Sigmoid colon (tissue), 7 donors: Measurements from ENCODE around the gene EXOC6B. TPM values are rescaled to one million over a fixed set of nuclear protein-coding genes. Genes with fewer than 3 reads are reported as not detected.
A peak's percentile ranks its signal among the peaks of the same experiment; 100 is the strongest.

Source experiments
- DNase-seq: peaks from one replicate; pipeline ENCODE4 v3.0.0-alpha.2; 2019
- H3K27ac ChIP-seq, 4 donors: fragments of 200-600 bp; sonication (generic); one replicate each; pipeline ENCODE4 v1.5.1; 2016 to 2019; ENCODE audit warnings: mild to moderate bottlenecking in 1 of 4
- H3K27me3 ChIP-seq, 3 donors: fragments of 200-600 bp; sonication (generic); one replicate each; pipeline ENCODE4 v1.5.1; 2019; ENCODE audit warnings: mild to moderate bottlenecking in 1 of 3
- H3K36me3 ChIP-seq, 4 donors: fragments of 200-600 bp; sonication (generic); one replicate each; pipeline ENCODE4 v1.5.1; 2016 to 2019
- H3K4me1 ChIP-seq, 4 donors: fragments of 200-600 bp; sonication (generic); one replicate each; pipeline ENCODE4 v1.5.1; 2017 to 2019
- H3K4me3 ChIP-seq, 4 donors: fragments of 200-600 bp; sonication (generic); one replicate each; pipeline ENCODE4 v1.5.1; 2017 to 2019; ENCODE audit warnings: mild to moderate bottlenecking in 2 of 4, moderate library complexity in 1 of 4
- H3K9me3 ChIP-seq, 4 donors: fragments of 200-600 bp in 3 of 4; sonication (generic) in 3 of 4; one replicate each; pipeline versions ENCODE4 v1.5.1 to v1.6.1; 2013 to 2019
- CTCF ChIP-seq, 4 experiments: fragments of 450-650 bp in 3 of 4; fragments of 200-600 bp in 1 of 4; IDR thresholded peaks; one replicate each; pipeline ENCODE4 v1.5.1; 2016 to 2019; ENCODE audit warnings: antibody characterized with exemption in 4 of 4, mild to moderate bottlenecking in 3 of 4, moderate library complexity in 2 of 4
- EP300 ChIP-seq, 4 donors: sonication (generic); formaldehyde crosslinking; IDR thresholded peaks; one replicate each; pipeline ENCODE4 v1.6.1; 2017; ENCODE audit warnings: antibody characterized with exemption in 4 of 4
- POLR2A ChIP-seq, 2 donors: fragments of 450-650 bp; IDR thresholded peaks; one replicate each; pipeline ENCODE4 v1.6.1; 2016; ENCODE audit warnings: antibody characterized with exemption in 2 of 2, mild to moderate bottlenecking in 2 of 2, moderate library complexity in 2 of 2
- POLR2AphosphoS5 ChIP-seq, 4 donors: sonication (generic); formaldehyde crosslinking; IDR thresholded peaks; one replicate each; pipeline ENCODE4 v1.6.1; 2017; ENCODE audit warnings: antibody characterized with exemption in 4 of 4
- WGBS, 2 donors: extraction: QIAGEN DNeasy Blood & Tissue Kit; methylation state at CpG; one replicate each; pipeline ENCODE4 v1.1.7; 2013; 5-methylcytosine and 5-hydroxymethylcytosine counted together
- intact Hi-C: fragments of 100-400 bp; cut with DNase I; formaldehyde crosslinking; loops from one replicate; pipeline ENCODE4 v1.15.1; 2023
- polyA plus RNA-seq, 3 donors: library from polyadenylated mRNA; stranded (reverse); fragments of 200-250 nt; gene quantifications; one replicate each; pipeline ENCODE4 v1.2.3, GENCODE V29; 2013
- total RNA-seq, 4 donors: library from RNA; depleted of rRNA; stranded (reverse); fragments of >200 nt; gene quantifications; one replicate each; pipeline ENCODE4 v1.1.0, GENCODE V29; 2016
- donor health status: healthy with polysubstance abuse.
- donor health status: Bipolar disorder and iron deficiency.
- donor health status: healthy.

The EXOC6B gene
- total and polyA plus RNA-seq, 7 donors: 5.0 to 46.1 (median 25.3) TPM

- H3K4me1 ChIP-seq: peaks cover 0 to 24% (median 15%) of the 10 kb centered on the region in 4 donors
- no peak for TF ChIP-seq POLR2A (IDR thresholded peaks at IDR 0.05)
- no peak for TF ChIP-seq POLR2AphosphoS5 (IDR thresholded peaks at IDR 0.05)
- TF ChIP-seq EP300 (IDR thresholded peaks at IDR 0.05): no peak
- no peak for TF ChIP-seq CTCF (IDR thresholded peaks at IDR 0.05)
- H3K9me3 ChIP-seq: no peaks in the 10 kb centered on the region
- no peak overlapping the region for H3K27ac ChIP-seq
- no peaks in the 10 kb centered on the region for H3K36me3 ChIP-seq
- 62 to 71% methylated on average over 5 of the region's 5 CpGs for WGBS, 2 donors
- intact Hi-C loops: no loop called here
- H3K4me3 ChIP-seq: no peak overlapping the region
- DNase-seq: no peak
- no peaks in the 10 kb centered on the region for H3K27me3 ChIP-seq
These were observed 2.3 kb upstream of the EXOC6B start for GRCh38 chr2:72827966-72828646.

- no peak for TF ChIP-seq EP300 (IDR thresholded peaks at IDR 0.05)
- TF ChIP-seq POLR2AphosphoS5 (IDR thresholded peaks at IDR 0.05): no peak
- TF ChIP-seq POLR2A (IDR thresholded peaks at IDR 0.05): no peak
- no peak for TF ChIP-seq CTCF (IDR thresholded peaks at IDR 0.05)
- intact Hi-C loops: no loop called here
- 88 to 97% methylated on average over 1 of the region's 1 CpG for WGBS, 2 donors
- Histone ChIP-seq H3K9me3 (no peaks in the 10 kb centered on the region), H3K4me1 (peaks cover 0 to 24% (median 15%) of the 10 kb centered on the region in 4 donors), H3K27me3 (no peaks in the 10 kb centered on the region), H3K36me3 (no peaks in the 10 kb centered on the region), H3K4me3 (no peak overlapping the region), H3K27ac (no peak overlapping the region)
- DNase-seq: no peak
These were observed 1.7 kb upstream of the EXOC6B start for GRCh38 chr2:72827487-72827886.

- intact Hi-C loops: no loop called here
- peaks cover 0 to 24% (median 15%) of the 10 kb centered on the region in 4 donors for H3K4me1 ChIP-seq
- no peaks in the 10 kb centered on the region for H3K36me3 ChIP-seq
- H3K27ac ChIP-seq: peak overlapping the region in 1 of 4 donors; percentile 85
- no peak for DNase-seq
- WGBS, 2 donors: 65 to 67% methylated on average over 10 of the region's 10 CpGs
- TF ChIP-seq POLR2AphosphoS5 (IDR thresholded peaks at IDR 0.05) (no peak), POLR2A (IDR thresholded peaks at IDR 0.05) (no peak), EP300 (IDR thresholded peaks at IDR 0.05) (no peak), CTCF (IDR thresholded peaks at IDR 0.05) (no peak)
- H3K9me3 ChIP-seq: no peaks in the 10 kb centered on the region
- H3K4me3 ChIP-seq: peak overlapping the region; percentile 61 to 93 (median 88)
- H3K27me3 ChIP-seq: no peaks in the 10 kb centered on the region
These were observed 284 bp upstream of the EXOC6B start for GRCh38 chr2:72826156-72826477.

GRCh38 chr2:72824224-72824842, 1.5 kb downstream of the EXOC6B start:
- no peaks in the 10 kb centered on the region for H3K27me3 ChIP-seq
- no peak for DNase-seq
- H3K36me3 ChIP-seq: no peaks in the 10 kb centered on the region
- H3K27ac ChIP-seq: no peak overlapping the region
- TF ChIP-seq EP300 (IDR thresholded peaks at IDR 0.05) (no peak), POLR2AphosphoS5 (IDR thresholded peaks at IDR 0.05) (no peak), POLR2A (IDR thresholded peaks at IDR 0.05) (no peak), CTCF (IDR thresholded peaks at IDR 0.05) (no peak)
- intact Hi-C loops: no loop called here
- peaks cover 0 to 24% (median 15%) of the 10 kb centered on the region in 4 donors for H3K4me1 ChIP-seq
- no peaks in the 10 kb centered on the region for H3K9me3 ChIP-seq
- WGBS, 2 donors: 58 to 71% methylated on average over 4 of the region's 4 CpGs
- peak overlapping the region in 1 of 4 donors; percentile 84 for H3K4me3 ChIP-seq
